ENCODE results near the gene CDC42BPB.

GRCh38 chr14:103095210-103095778 lies 37.9 kb upstream of the CDC42BPB start:
- TF ChIP-seq CTCF (IDR thresholded peaks at IDR 0.05; ENCODE audit: low read length) (no peak), EZH2phosphoT487 (IDR thresholded peaks at IDR 0.05; ENCODE audit: low read length) (no peak)
